AG09309 (cell line): ENCODE results near the gene SH3BP2.

Experiments used
- DNase-seq: peaks from one replicate; pipeline ENCODE4 v3.0.0-alpha.2; 2010; ENCODE audit warnings: low read depth
- H3K4me3 ChIP-seq: 2 replicates; pipeline ENCODE4 v1.5.1; 2011; ENCODE audit warnings: mild to moderate bottlenecking, low read depth, low read length, moderate library complexity; ENCODE audit not compliant: control insufficient read depth
- TF ChIP-seq, protein P1 (sequence below): IDR thresholded peaks from 2 replicates; pipeline ENCODE4 v1.5.1; 2011; ENCODE audit warnings: mild to moderate bottlenecking, low read depth, low read length, inconsistent platforms; ENCODE audit not compliant: insufficient read depth, control insufficient read depth; ENCODE audit errors: missing control alignments

SH3BP2 gene

DNA sequence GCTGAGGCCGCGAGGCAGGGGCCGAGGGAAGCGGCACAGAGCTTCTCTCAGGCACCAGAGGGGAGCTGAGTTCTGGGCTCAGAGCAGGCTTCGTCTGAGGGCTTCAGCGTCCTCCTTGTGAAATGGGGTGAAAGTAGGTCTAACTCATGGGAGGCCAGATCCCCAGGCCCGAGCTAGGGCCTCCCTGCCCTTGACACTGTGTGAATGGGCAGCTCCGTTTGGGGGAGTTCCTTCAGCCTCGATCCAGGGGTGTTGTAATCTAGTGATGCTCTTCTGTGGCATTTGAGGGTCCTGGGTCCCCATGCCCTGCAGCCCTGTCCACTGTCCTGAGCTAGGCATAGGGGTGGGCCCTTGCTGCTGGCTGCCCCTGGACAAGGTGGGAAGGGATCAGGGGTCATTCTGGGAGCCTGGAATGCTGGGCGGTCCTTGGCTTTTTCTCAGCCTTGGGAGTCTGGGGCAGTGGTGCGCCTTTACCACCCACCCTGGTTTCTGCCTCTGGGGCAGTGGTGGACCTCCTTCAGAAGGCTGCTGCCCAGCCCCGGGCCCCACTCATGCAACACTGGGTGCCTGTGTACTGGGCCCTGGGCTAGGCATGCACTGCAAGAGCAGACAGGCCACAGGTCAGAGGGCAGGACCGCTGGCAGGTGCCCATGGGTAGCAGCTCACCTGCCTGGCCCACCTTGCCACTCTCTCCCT is 4.1 kb downstream of the SH3BP2 start:
- TF ChIP-seq, protein P1, sequence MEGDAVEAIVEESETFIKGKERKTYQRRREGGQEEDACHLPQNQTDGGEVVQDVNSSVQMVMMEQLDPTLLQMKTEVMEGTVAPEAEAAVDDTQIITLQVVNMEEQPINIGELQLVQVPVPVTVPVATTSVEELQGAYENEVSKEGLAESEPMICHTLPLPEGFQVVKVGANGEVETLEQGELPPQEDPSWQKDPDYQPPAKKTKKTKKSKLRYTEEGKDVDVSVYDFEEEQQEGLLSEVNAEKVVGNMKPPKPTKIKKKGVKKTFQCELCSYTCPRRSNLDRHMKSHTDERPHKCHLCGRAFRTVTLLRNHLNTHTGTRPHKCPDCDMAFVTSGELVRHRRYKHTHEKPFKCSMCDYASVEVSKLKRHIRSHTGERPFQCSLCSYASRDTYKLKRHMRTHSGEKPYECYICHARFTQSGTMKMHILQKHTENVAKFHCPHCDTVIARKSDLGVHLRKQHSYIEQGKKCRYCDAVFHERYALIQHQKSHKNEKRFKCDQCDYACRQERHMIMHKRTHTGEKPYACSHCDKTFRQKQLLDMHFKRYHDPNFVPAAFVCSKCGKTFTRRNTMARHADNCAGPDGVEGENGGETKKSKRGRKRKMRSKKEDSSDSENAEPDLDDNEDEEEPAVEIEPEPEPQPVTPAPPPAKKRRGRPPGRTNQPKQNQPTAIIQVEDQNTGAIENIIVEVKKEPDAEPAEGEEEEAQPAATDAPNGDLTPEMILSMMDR, result no peak
- no peak for DNase-seq
- H3K4me3 ChIP-seq, result no peak overlapping the region

DNA sequence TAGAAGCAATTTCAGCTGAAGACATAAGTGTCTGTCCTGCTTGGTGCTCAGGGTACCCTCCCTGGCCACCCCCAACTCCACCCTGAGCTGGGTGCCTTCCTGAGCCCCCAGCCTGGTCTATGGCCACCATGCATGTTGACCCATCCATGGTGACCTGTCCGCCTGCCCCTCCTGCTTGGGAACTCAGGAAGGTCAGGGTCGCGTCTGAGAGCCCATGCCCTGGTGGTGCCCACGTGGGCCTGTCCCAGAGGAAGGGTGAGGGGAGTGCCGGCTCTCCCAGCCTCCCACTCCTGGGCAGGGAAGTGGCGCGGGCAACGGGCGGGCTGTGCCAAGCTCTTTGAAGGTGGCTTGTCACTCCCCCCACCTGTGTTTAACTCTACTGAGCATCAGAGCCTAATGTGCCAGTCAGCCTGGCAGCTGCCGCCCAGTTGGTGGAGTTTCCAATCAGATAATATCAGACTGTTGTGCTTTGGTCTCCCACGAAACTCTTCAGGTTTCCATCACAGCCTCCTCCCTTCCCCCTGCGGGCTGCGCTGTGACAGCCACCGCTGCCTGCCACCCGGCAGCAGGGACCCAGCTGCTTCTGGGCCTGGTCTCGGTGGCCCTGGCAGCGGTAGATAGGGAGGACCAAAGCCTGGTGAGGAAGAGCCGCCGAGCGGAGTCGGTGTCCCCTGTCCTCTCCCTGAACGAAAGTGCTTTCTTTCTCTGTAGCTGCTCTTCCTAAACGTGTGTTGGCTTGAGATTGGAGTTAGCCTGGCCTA is 4.8 kb downstream of the SH3BP2 start:
- TF ChIP-seq, protein P1, result no peak
- DNase-seq, result no peak
- no peak overlapping the region for H3K4me3 ChIP-seq

DNA sequence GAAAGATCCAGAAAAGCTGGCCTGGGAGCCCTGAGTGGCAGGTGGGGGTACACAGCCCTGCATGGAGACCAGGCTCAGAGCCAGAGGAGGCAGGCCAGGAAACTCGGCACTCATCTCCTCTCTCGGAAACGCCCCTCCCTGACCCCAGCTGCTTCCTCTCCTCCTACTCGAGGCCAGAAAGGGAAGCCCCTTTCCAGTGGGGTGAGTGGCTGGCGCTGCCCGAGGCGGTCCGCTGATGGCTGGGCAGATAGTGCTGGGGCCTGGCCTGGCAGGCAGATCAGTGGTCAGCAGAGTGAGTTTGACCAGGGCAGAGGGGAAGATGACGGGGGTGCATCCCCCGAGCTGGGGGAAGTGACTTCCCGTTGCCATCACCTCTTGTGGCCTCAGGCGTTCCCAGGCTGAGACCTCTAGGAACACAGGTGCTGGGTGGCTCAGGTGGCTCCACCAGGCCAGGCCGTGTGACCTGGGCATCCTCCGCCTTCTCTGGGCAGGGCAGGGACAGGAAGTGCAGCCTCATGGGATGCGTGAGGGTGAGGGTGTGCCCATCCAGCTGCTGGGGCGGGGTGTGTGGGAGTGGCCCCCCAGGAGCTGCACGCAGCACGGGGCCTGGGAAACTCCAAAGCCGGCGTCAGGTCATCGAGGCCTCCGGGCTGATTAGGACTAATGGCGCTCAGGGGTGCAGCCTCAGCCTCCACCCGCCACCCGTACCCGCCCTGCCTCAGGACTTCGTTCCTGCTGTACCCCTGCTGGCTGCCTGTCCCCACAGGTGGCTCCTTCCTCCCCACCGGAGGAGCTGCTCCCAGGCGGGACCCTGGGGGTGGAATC is 5.7 kb downstream of the SH3BP2 start:
- no peak overlapping the region for H3K4me3 ChIP-seq
- DNase-seq, result no peak
- TF ChIP-seq, protein P1, result no peak

DNA sequence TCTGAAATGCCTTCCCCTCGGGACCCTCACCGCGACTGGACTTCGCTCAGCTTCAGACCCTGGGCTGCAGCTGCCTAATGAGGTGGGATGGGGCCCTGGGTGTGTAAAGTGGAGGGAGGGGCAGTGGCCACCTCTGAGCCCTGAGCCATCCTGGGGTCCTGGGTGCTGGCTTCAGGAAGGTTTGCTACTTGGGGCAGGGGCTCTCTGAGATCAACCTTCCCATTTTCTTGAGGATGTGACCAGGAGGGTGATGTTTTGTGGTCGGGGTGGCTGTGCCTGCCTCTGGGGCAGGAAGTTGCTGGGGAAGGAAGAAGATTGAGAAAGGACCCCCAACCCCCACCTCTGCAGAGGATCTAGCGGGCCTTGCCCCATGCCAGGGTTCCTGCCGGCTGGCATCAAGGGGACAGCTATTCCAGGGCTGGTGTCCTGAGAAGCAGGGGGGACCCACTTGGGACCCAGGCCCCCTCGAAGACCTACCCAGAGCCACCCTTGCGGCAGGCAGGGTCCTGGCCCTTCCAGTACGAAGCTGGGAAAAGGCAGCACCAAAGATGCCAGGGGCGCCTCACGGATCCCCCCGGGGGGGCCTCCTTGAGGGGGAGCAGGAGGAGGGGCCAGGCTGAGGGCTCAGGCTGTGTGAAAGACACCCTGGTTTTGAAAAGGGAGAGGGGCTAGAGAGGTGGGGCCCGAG is 6.5 kb downstream of the SH3BP2 start:
- no peak for DNase-seq
- no peak overlapping the region for H3K4me3 ChIP-seq
- TF ChIP-seq, protein P1, result no peak

DNA sequence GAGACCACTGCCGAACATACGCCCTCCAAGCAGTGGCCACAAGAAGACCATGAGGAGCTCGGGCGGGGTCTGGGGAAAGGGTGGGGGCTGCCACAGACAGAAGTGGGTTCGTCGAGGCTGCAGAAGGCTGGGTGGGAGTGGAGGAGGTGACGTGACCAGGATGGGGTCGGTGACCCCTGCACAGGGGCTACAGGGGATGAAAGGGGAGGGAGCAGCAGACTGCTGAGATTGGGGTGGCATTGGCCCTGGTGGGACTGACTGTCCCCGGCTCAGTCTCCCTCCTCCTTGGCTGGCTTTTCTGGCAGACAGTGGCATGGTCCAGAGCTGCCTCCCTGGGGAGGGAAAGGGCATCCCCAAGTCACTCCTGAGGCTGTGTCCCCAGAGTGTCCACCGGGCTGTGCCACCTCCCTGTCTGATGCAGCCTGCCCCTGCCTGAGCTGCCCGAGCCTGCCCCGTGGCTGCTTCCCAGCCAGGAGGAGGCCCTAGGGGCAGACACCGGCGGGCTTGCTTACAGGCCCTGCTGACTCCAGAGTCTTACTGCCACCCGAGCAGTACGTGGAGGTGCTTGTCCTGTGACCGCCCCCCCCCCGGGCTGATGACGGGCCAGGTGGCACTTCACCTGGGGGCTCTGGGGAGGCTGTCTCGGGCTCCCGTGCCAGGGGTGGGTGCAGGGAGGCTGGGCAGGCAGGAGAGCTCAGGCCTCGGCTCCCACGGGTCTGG is 7.2 kb downstream of the SH3BP2 start:
- TF ChIP-seq, protein P1, result no peak
- no peak overlapping the region for H3K4me3 ChIP-seq
- no peak for DNase-seq
